Glomerular endothelial cell (primary cell): Measurements from ENCODE around the gene INTS4. TPM values are rescaled to one million over a fixed set of nuclear protein-coding genes. Genes with fewer than 3 reads are reported as not detected.

ENCODE experiments used
- total RNA-seq: library from RNA; depleted of rRNA; stranded (reverse); fragments of >200 nt; gene quantifications from 2 replicates; pipeline ENCODE4 v1.2.3, GENCODE V29; 2015

Gene INTS4
- total RNA-seq, 1 donor from 2014 or later = 23.7 TPM

Other genes with a start within 250 kb of the INTS4 start
- gene RSF1, start 173.9 kb downstream of the INTS4 start, total RNA-seq = 30.2 and 50.9 TPM in 2 replicates
- 36.1 and 53.2 TPM in 2 replicates for gene AAMDC, start 173.5 kb downstream of the INTS4 start, total RNA-seq
- gene KCTD14, start 28.6 kb upstream of the INTS4 start, total RNA-seq = 0.58 and 2.0 TPM in 2 replicates
- gene THRSP, start 69.2 kb upstream of the INTS4 start, total RNA-seq = not detected in 2 replicates
- 82.0 and 122 TPM in 2 replicates for gene NDUFC2, start 85.2 kb upstream of the INTS4 start, total RNA-seq
- 20.1 and 25.8 TPM in 2 replicates for gene ALG8, start 145.0 kb upstream of the INTS4 start, total RNA-seq
- 11.8 and 18.1 TPM in 2 replicates for gene KCTD21, start 194.0 kb upstream of the INTS4 start, total RNA-seq
- gene USP35, start 194.3 kb upstream of the INTS4 start, total RNA-seq = 9.0 and 12.5 TPM in 2 replicates